Measurements from ENCODE around the gene FEN1. TPM values are rescaled to one million over a fixed set of nuclear protein-coding genes. Genes with fewer than 3 reads are reported as not detected.

The FEN1 gene
- total and polyA plus RNA-seq, 2 of the 13 experiments (the other 11 are each of a cell fraction or from before 2014, with no cell fraction given), result 12.4 to 102 TPM

DNA sequence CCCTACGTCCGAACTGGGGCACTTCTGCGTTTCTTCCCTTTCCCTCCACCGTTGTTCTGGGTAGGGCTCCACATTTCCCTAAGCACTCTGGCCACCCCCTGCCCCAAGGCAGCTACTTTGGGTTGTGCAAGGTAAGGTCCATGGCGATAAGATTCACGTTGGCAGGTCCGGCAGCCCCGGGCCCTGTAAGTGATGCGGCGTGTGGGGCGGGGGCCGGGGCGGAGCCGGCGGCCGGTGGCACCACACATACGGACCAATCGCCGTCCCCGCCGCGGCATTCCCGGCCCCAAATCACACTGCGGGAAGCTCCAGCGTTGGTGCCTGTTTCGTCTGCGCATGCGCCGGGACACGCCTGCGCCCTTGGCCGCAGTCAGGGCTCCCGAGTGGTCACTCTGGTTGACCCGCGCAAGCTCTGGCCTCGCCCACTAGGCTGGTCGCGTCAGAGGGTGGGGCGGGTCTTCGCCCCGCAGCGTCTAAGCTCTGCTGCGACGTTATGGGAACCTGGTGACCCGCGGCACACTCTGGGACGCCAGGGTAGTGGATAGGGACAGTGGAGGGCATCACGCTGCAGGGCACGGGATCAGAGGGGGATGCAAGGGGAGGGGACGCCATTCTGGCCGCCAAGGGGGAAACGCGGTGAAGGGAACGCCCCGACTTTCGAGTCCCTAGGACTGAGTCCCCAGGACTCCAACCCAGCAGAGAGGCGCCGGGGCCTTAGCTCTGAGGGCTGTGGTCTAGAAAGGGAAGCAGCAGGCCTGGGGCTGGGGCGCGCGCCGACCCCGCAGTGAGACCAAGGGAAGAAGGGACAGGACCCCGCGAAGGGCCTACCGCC, 22.5 kb downstream of the FEN1 start (continued):
- TF ChIP-seq ZNF704 (CRISPR knock-in tag; IDR thresholded peaks at IDR 0.05; ENCODE audit: borderline replicate concordance), result peak; percentile 75; the same call in 1 of the 2 replicates
- no peak for TF ChIP-seq NFATC3 (CRISPR knock-in tag; IDR thresholded peaks at IDR 0.05)
- no peak for TF ChIP-seq ZNF432 (CRISPR knock-in tag; IDR thresholded peaks at IDR 0.05; ENCODE audit: borderline replicate concordance)
- no peak for TF ChIP-seq NBN (conservative IDR thresholded peaks at IDR 0.05)
- TF ChIP-seq, protein P1, sequence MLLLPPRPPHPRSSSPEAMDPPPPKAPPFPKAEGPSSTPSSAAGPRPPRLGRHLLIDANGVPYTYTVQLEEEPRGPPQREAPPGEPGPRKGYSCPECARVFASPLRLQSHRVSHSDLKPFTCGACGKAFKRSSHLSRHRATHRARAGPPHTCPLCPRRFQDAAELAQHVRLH (CRISPR knock-in tag; IDR thresholded peaks at IDR 0.05; ENCODE audit: borderline replicate concordance, low read depth), result no peak
- TF ChIP-seq TBP (CRISPR knock-in tag; IDR thresholded peaks at IDR 0.05), result no peak
- TF ChIP-seq ZNF850 (CRISPR knock-in tag; conservative IDR thresholded peaks at IDR 0.05), result no peak
- TF ChIP-seq ZNF572 (CRISPR knock-in tag; IDR thresholded peaks at IDR 0.05), result no peak; the same call in 1 of the 2 replicates
- TF ChIP-seq ATM (IDR thresholded peaks at IDR 0.05; ENCODE audit: borderline replicate concordance), result no peak
- 0 out of 2 replicates have a peak, but pooled peaks have one; percentile 8 for TF ChIP-seq ZMYM3 (CRISPR knock-in tag; IDR thresholded peaks at IDR 0.05)
- TF ChIP-seq PTBP1 (IDR thresholded peaks at IDR 0.05; ENCODE audit: low read depth, low read length, poor library complexity, severe bottlenecking), result peak; percentile 64
- peak; percentile 47; the same call in 1 of the 2 replicates for TF ChIP-seq ZNF143 (CRISPR knock-in tag; IDR thresholded peaks at IDR 0.05)
- TF ChIP-seq, protein P2, sequence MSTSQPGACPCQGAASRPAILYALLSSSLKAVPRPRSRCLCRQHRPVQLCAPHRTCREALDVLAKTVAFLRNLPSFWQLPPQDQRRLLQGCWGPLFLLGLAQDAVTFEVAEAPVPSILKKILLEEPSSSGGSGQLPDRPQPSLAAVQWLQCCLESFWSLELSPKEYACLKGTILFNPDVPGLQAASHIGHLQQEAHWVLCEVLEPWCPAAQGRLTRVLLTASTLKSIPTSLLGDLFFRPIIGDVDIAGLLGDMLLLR (CRISPR knock-in tag; IDR thresholded peaks at IDR 0.05), result 0 out of 2 replicates have a peak, but pooled peaks have one; percentile 36
- TF ChIP-seq ZNF430 (CRISPR knock-in tag; IDR thresholded peaks at IDR 0.05), result peak; percentile 80; the same call in 1 of the 2 replicates
- TF ChIP-seq ELF1 (CRISPR knock-in tag; IDR thresholded peaks at IDR 0.05), result no peak
- peak; percentile 67; the same call in 1 of the 2 replicates for TF ChIP-seq ZNF607 (CRISPR knock-in tag; IDR thresholded peaks at IDR 0.05; ENCODE audit: borderline replicate concordance)
- TF ChIP-seq EHMT2 (IDR thresholded peaks at IDR 0.05; ENCODE audit: borderline replicate concordance, low read depth, low read length), result no peak
- TF ChIP-seq SETDB1 (CRISPR knock-in tag; IDR thresholded peaks at IDR 0.05; ENCODE audit: borderline replicate concordance), result no peak
- TF ChIP-seq ZFYVE20 (CRISPR knock-in tag; IDR thresholded peaks at IDR 0.05; ENCODE audit: borderline replicate concordance, low read depth), result 0 out of 2 replicates have a peak, but pooled peaks have one; percentile 60
- peak; percentile 92 for TF ChIP-seq ZNF12 (CRISPR knock-in tag; IDR thresholded peaks at IDR 0.05)
- TF ChIP-seq PHF21A (CRISPR knock-in tag; IDR thresholded peaks at IDR 0.05), result peak; percentile 31; the same call in 1 of the 2 replicates
- peak; percentile 93 for TF ChIP-seq ISX (CRISPR knock-in tag; conservative IDR thresholded peaks at IDR 0.05)
- TF ChIP-seq MED13 (CRISPR knock-in tag; IDR thresholded peaks at IDR 0.05), result peak; percentile 44; the same call in 1 of the 2 replicates
- no peak; the same call in 1 of the 2 replicates for TF ChIP-seq FOXC1 (CRISPR knock-in tag; IDR thresholded peaks at IDR 0.05; ENCODE audit: borderline replicate concordance)
- no peak for TF ChIP-seq NR2F6 (IDR thresholded peaks at IDR 0.05)
- TF ChIP-seq NR2F6 (CRISPR knock-in tag; IDR thresholded peaks at IDR 0.05), result peak; percentile 31; the same call in 1 of the 2 replicates
- TF ChIP-seq ZNF101 (CRISPR knock-in tag; IDR thresholded peaks at IDR 0.05; ENCODE audit: borderline replicate concordance, low read depth), result no peak
- TF ChIP-seq NR2F2 (IDR thresholded peaks at IDR 0.05; ENCODE audit: borderline replicate concordance, low read depth), result no peak; the same call in 1 of the 2 replicates
- no peak for TF ChIP-seq ZNF468 (CRISPR knock-in tag; IDR thresholded peaks at IDR 0.05)
- peak; percentile 58; the same call in 1 of the 2 replicates for TF ChIP-seq TOE1 (CRISPR knock-in tag; IDR thresholded peaks at IDR 0.05)
